Bronchial epithelial cell (primary cell): ENCODE results near the gene MUC5AC. TPM values are rescaled to one million over a fixed set of nuclear protein-coding genes. Genes with fewer than 3 reads are reported as not detected.

Source experiments
- DNase-seq: peaks from one replicate; pipeline ENCODE4 v3.0.0-alpha.2; 2010; ENCODE audit warnings: low read depth
- FAIRE-seq: peaks from 2 replicates; lab custom pipeline; 2011; peaks lifted over from hg19 to GRCh38; lab: Jason Lieb, UNC
- H3K27me3 ChIP-seq: 2 replicates; pipeline ENCODE4 v1.5.1; 2011; ENCODE audit warnings: low read length; ENCODE audit not compliant: control insufficient read depth, insufficient read depth
- H3K36me3 ChIP-seq: 2 replicates; pipeline ENCODE4 v1.5.1; 2011; ENCODE audit warnings: low read length; ENCODE audit not compliant: control insufficient read depth, insufficient read depth
- H3K4me3 ChIP-seq: 2 replicates; pipeline ENCODE4 v1.5.1; 2011; ENCODE audit warnings: mild to moderate bottlenecking, low read depth, low read length, control low read depth
- CTCF ChIP-seq: IDR thresholded peaks from 2 replicates; pipeline ENCODE4 v1.5.1; 2011; ENCODE audit warnings: mild to moderate bottlenecking, moderate library complexity, low read length, control low read depth, inconsistent platforms; ENCODE audit not compliant: insufficient read depth, severe bottlenecking
- total RNA-seq: library from RNA; depleted of rRNA; stranded (reverse); fragments of >200 nt; gene quantifications from 2 replicates; pipeline ENCODE4 v1.2.1, GENCODE V29; 2014

The MUC5AC gene
- total RNA-seq, 1 donor from 2014 or later: under 0.01 TPM

GRCh38 chr11:1140642-1141490, 16.9 kb upstream of the MUC5AC start:
- Histone ChIP-seq H3K4me3 (no peak overlapping the region), H3K27me3 (no peaks in the 10 kb centered on the region), H3K36me3 (no peaks in the 10 kb centered on the region)
- FAIRE-seq (no peak), DNase-seq (no peak)
- no peak for TF ChIP-seq CTCF

- Histone ChIP-seq H3K27me3 (no peaks in the 10 kb centered on the region), H3K36me3 (no peaks in the 10 kb centered on the region), H3K4me3 (no peak overlapping the region)
- FAIRE-seq (no peak), DNase-seq (no peak)
- TF ChIP-seq CTCF: no peak
Observed at GRCh38 chr11:1146365-1146764, 11.4 kb upstream of the MUC5AC start.

- TF ChIP-seq CTCF: no peak
- Histone ChIP-seq H3K27me3 (no peaks in the 10 kb centered on the region), H3K36me3 (no peaks in the 10 kb centered on the region), H3K4me3 (no peak overlapping the region)
- FAIRE-seq (peak; percentile 99), DNase-seq (no peak)
Observed at GRCh38 chr11:1147792-1148191, 10.0 kb upstream of the MUC5AC start.

- no peak for TF ChIP-seq CTCF
- Histone ChIP-seq H3K4me3 (no peak overlapping the region), H3K36me3 (no peaks in the 10 kb centered on the region), H3K27me3 (no peaks in the 10 kb centered on the region)
- no peak for FAIRE-seq
- no peak for DNase-seq
Observed at GRCh38 chr11:1148752-1149180, 9.0 kb upstream of the MUC5AC start.

GRCh38 chr11:1149545-1149944, 8.2 kb upstream of the MUC5AC start:
- TF ChIP-seq CTCF: no peak
- Histone ChIP-seq H3K36me3 (no peaks in the 10 kb centered on the region), H3K4me3 (no peak overlapping the region), H3K27me3 (no peaks in the 10 kb centered on the region)
- no peak for DNase-seq
- no peak for FAIRE-seq
